Stimulated activated CD4-positive, alpha-beta T cell treated with anti-CD3 and anti-CD28 coated beads, Interleukin-1b, Interleukin-23, amount 100 ng/mL, for 1 hour (primary cell): ENCODE measurements around the gene IGLL1.

Experiments used
- DNase-seq, 2 donors: peaks; one replicate each; pipeline ENCODE4 v3.0.0-alpha.2; 2020; ENCODE audit warnings: low read depth in 2 of 2

The IGLL1 gene

GRCh38 chr22:23529166-23530103 is 50.7 kb downstream of the IGLL1 start:
- DNase-seq = no peak

- no peak for DNase-seq
Measured at GRCh38 chr22:23527971-23528740, 51.9 kb downstream of the IGLL1 start.

- no peak for DNase-seq
Measured at GRCh38 chr22:23526596-23527316, 53.3 kb downstream of the IGLL1 start.

GRCh38 chr22:23525510-23525909 is 54.6 kb downstream of the IGLL1 start:
- no peak for DNase-seq

- no peak for DNase-seq
Measured at GRCh38 chr22:23524226-23524625, 55.9 kb downstream of the IGLL1 start.

GRCh38 chr22:23523713-23524112 is 56.4 kb downstream of the IGLL1 start:
- no peak for DNase-seq
